Progenitor cell of endocrine pancreas (in vitro differentiated cells): ENCODE data around the gene CORIN. TPM values are rescaled to one million over a fixed set of nuclear protein-coding genes. Genes with fewer than 3 reads are reported as not detected.

Experiments
- DNase-seq: peaks from one replicate; pipeline ENCODE4 v3.0.0; 2021; ENCODE audit warnings: low spot score; ENCODE audit not compliant: unreplicated experiment
- H3K27ac Mint-ChIP-seq: 2 replicates; pipeline ENCODE4 v1.8.0; 2021; ENCODE audit warnings: mild to moderate bottlenecking, moderate library complexity, mixed read lengths
- H3K27me3 Mint-ChIP-seq: 2 replicates; pipeline ENCODE4 v1.8.0; 2021; ENCODE audit warnings: mixed read lengths
- H3K36me3 Mint-ChIP-seq: 2 replicates; pipeline ENCODE4 v1.8.0; 2022; ENCODE audit warnings: mixed read lengths; ENCODE audit not compliant: insufficient read depth
- H3K4me1 Mint-ChIP-seq: 2 replicates; pipeline ENCODE4 v1.8.0; 2021; ENCODE audit warnings: low read depth, mixed read lengths
- H3K4me3 Mint-ChIP-seq: 2 replicates; pipeline ENCODE4 v1.8.0; 2021; ENCODE audit warnings: low read depth, mild to moderate bottlenecking, moderate library complexity, mixed read lengths
- H3K9me3 Mint-ChIP-seq: 2 replicates; pipeline ENCODE4 v1.8.0; 2021; ENCODE audit warnings: low read depth, mixed read lengths
- total RNA-seq: library from RNA; stranded (reverse); gene quantifications from 2 replicates; pipeline ENCODE4 v1.2.1, GENCODE V29; 2021
- TF ChIP-seq, protein P1 (sequence below): fragments of 200-600 bp; sonication (generic); IDR thresholded peaks from one replicate; pipeline ENCODE4 v1.5.0; 2021; ENCODE audit warnings: antibody characterized with exemption, mild to moderate bottlenecking; ENCODE audit not compliant: unreplicated experiment

The CORIN gene
- total RNA-seq, 1 donor from 2014 or later: 0.84 TPM

DNA sequence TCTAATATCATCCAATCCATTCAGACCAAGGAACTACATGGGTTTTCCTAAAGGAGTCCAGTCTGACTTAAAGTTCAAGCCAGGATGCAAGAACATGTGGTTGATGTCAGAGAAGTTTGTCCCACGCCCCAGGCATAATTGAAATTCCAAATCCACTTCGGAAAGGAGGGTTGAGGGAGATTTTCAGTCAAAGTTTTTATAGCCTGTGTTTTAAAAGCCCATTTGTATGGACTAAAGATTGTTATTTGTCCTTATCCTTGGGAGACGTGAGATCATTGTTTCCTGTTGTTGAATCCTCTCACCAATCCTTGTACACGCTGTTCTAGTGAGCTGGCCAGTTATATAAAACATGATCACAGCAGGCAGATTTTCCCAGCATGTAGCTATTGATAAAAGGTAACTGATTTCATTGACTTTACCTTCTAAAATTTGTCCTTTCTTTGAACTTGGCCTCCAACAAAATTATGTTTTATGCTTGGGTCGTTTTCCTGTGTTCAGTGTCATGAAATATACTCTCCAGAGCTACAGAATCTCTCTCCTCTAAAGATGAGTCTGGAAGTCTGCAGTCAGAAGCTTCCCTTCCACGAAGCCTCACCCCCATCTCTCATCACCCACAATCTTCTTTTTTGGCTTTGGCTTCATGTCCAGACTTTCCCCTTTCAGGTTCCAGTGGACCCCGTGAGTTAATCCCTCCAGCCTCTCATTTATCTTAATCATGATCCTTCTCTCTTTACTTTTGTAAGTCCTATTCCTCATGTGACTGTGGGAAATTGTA, 259.9 kb downstream of the CORIN start:
- DNase-seq: no peak
- H3K9me3 Mint-ChIP-seq: no peaks in the 10 kb centered on the region
- H3K4me1 Mint-ChIP-seq: peaks cover 3% of the 10 kb centered on the region
- TF ChIP-seq, protein P1, sequence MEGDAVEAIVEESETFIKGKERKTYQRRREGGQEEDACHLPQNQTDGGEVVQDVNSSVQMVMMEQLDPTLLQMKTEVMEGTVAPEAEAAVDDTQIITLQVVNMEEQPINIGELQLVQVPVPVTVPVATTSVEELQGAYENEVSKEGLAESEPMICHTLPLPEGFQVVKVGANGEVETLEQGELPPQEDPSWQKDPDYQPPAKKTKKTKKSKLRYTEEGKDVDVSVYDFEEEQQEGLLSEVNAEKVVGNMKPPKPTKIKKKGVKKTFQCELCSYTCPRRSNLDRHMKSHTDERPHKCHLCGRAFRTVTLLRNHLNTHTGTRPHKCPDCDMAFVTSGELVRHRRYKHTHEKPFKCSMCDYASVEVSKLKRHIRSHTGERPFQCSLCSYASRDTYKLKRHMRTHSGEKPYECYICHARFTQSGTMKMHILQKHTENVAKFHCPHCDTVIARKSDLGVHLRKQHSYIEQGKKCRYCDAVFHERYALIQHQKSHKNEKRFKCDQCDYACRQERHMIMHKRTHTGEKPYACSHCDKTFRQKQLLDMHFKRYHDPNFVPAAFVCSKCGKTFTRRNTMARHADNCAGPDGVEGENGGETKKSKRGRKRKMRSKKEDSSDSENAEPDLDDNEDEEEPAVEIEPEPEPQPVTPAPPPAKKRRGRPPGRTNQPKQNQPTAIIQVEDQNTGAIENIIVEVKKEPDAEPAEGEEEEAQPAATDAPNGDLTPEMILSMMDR: no peak
- no peak overlapping the region for H3K4me3 Mint-ChIP-seq
- H3K27me3 Mint-ChIP-seq: no peaks in the 10 kb centered on the region
- H3K36me3 Mint-ChIP-seq: peaks cover 35% of the 10 kb centered on the region
- H3K27ac Mint-ChIP-seq: peak overlapping the region; percentile 25

DNA sequence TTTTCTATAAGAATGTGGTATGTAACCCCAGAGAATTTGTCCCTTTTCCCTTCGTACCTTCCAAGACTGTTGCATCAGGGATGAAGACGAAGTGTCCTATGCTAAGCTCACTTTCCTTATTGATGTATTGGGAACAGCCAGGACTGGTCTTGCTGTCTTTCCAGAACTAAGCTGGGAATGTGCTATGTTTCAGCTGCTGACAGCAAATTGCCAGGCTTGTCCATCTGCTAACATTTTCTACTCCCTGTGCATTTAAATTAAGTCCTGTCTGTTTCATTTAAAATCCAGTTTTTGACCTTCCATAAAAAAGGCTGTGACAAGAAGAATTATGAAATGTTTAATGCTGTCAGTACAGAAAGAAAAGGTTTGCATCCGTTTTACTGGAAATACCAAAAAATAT, 264.9 kb downstream of the CORIN start:
- TF ChIP-seq, protein P1: no peak
- Mint-ChIP-seq H3K9me3 (no peaks in the 10 kb centered on the region), H3K36me3 (peaks cover 29% of the 10 kb centered on the region), H3K27me3 (no peaks in the 10 kb centered on the region), H3K4me3 (no peak overlapping the region), H3K4me1 (no peaks in the 10 kb centered on the region), H3K27ac (no peak overlapping the region)
- DNase-seq: no peak

DNA sequence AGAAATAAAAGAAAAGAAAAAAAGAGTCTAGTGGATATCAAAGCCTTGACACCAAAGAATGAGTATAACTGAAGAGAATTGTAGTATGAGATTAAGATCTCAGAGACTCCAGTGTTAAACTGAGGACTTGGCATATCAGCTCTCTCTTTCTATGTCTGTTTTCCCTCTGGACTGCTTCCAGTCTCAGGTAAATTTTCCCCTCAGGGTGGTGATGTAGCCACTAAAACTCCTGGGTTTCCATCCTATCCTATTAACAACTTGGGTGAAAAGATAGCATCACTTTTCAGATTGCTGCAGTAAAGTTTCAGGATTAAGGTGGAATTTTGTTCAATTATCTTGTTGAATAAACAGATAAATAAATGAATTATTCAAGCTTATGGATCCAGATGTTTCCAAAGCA, 267.1 kb downstream of the CORIN start:
- H3K4me1 Mint-ChIP-seq: no peaks in the 10 kb centered on the region
- H3K36me3 Mint-ChIP-seq: peaks cover 21% of the 10 kb centered on the region
- H3K9me3 Mint-ChIP-seq: no peaks in the 10 kb centered on the region
- no peak for DNase-seq
- no peaks in the 10 kb centered on the region for H3K27me3 Mint-ChIP-seq
- TF ChIP-seq, protein P1: no peak
- no peak overlapping the region for H3K4me3 Mint-ChIP-seq
- no peak overlapping the region for H3K27ac Mint-ChIP-seq

DNA sequence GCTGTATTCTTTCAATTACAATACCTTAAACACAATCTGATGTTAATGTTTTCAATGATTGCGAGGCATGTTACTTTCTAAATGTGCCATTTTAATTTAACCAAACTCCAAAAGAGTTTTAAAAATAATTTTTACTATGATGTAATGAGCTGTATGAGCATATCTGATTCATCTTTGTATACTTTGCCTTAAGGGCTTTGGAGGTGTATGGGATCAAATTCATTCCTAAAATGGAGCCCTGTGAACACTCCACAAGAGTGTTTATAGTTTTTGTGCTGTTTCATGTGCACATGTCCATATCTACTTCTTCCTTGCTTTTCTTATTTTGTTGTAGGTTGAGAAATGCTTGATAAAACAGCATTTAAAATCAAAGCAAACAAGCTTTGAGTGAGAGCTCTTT, 270.4 kb downstream of the CORIN start:
- H3K36me3 Mint-ChIP-seq: peaks cover 18% of the 10 kb centered on the region
- DNase-seq: no peak
- no peaks in the 10 kb centered on the region for H3K9me3 Mint-ChIP-seq
- TF ChIP-seq, protein P1: no peak
- H3K27ac Mint-ChIP-seq: no peak overlapping the region
- no peak overlapping the region for H3K4me3 Mint-ChIP-seq
- no peaks in the 10 kb centered on the region for H3K4me1 Mint-ChIP-seq
- H3K27me3 Mint-ChIP-seq: no peaks in the 10 kb centered on the region

DNA sequence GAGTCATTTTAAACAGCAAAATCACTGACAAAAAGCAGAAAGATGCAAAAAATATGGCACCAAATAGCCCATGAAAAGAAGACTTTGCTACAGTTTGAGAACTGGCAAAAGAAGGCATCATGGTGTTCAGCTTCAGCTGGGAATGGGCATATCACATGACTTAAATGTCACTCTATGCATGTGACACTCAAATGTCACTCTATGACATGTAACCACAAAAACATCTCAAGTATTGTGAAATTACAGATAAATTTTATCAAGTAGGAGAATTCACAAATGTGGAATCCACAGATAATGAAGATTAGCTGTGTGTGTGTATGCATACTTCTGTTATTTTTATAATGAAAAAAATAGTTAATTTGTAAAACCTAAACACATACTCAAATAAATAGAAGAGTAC, 270.9 kb downstream of the CORIN start:
- Mint-ChIP-seq H3K36me3 (peaks cover 16% of the 10 kb centered on the region), H3K27me3 (no peaks in the 10 kb centered on the region), H3K4me3 (no peak overlapping the region), H3K9me3 (no peaks in the 10 kb centered on the region), H3K27ac (no peak overlapping the region), H3K4me1 (no peaks in the 10 kb centered on the region)
- no peak for DNase-seq
- TF ChIP-seq, protein P1: no peak
